GM23338 (cell line): ENCODE measurements around the gene HTR7. TPM values are rescaled to one million over a fixed set of nuclear protein-coding genes. Genes with fewer than 3 reads are reported as not detected.

Experiments
- ATAC-seq: fragments of 200-7000 bp; cut with Tn5 transposase; 3 replicates; pipeline ENCODE4 v1.9.1; 2020
- DNase-seq: peaks from one replicate; pipeline ENCODE4 v3.0.0-alpha.2; 2015; ENCODE audit warnings: low spot score
- H2AFZ ChIP-seq: fragments of 200-600 bp; sonication (generic); 2 replicates; pipeline ENCODE4 v1.8.0; 2016; ENCODE audit warnings: antibody characterized with exemption, mild to moderate bottlenecking, moderate library complexity
- H3F3A ChIP-seq: fragments of 200-600 bp; sonication (generic); replicated peaks from 2 replicates; pipeline ENCODE4 v1.8.0; 2017; ENCODE audit warnings: antibody characterized with exemption, mixed run types, low read depth
- H3K27ac ChIP-seq: fragments of 200-600 bp; sonication (generic); 2 replicates; pipeline ENCODE4 v1.6.1; 2016; ENCODE audit warnings: low read depth
- H3K27me3 ChIP-seq: fragments of 200-600 bp; sonication (generic); 2 replicates; pipeline ENCODE4 v1.8.0; 2016; ENCODE audit warnings: mild to moderate bottlenecking, mixed run types, moderate library complexity; ENCODE audit not compliant: insufficient read depth
- H3K36me3 ChIP-seq: fragments of 200-600 bp; sonication (generic); 2 replicates; pipeline ENCODE4 v1.8.0; 2016; ENCODE audit warnings: mild to moderate bottlenecking; ENCODE audit not compliant: insufficient read depth
- H3K4me1 ChIP-seq: fragments of 200-600 bp; sonication (generic); 2 replicates; pipeline ENCODE4 v1.8.0; 2016; ENCODE audit warnings: mild to moderate bottlenecking, moderate library complexity; ENCODE audit not compliant: insufficient read depth
- H3K4me2 ChIP-seq: fragments of 200-600 bp; sonication (generic); 2 replicates; pipeline ENCODE4 v1.7.1; 2017; ENCODE audit warnings: mixed run types
- H3K4me3 ChIP-seq: fragments of 200-600 bp; sonication (generic); 2 replicates; pipeline ENCODE4 v1.6.1; 2016; ENCODE audit warnings: mixed run types
- H3K79me2 ChIP-seq: fragments of 200-600 bp; sonication (generic); replicated peaks from 2 replicates; pipeline ENCODE4 v1.8.0; 2017; ENCODE audit warnings: mild to moderate bottlenecking; ENCODE audit not compliant: insufficient read depth
- H3K9me2 ChIP-seq: fragments of 200-600 bp; sonication (generic); 2 replicates; pipeline ENCODE4 v1.8.0; 2017; ENCODE audit not compliant: insufficient read depth
- H4K20me1 ChIP-seq: fragments of 200-600 bp; sonication (generic); replicated peaks from 2 replicates; pipeline ENCODE4 v1.8.0; 2017; ENCODE audit warnings: mild to moderate bottlenecking; ENCODE audit not compliant: insufficient read depth
- H3K27ac Mint-ChIP-seq: 2 replicates; pipeline ENCODE4 v1.8.0; 2020; ENCODE audit warnings: inconsistent platforms, mild to moderate bottlenecking, moderate library complexity, mixed read lengths
- H3K27me3 Mint-ChIP-seq: 3 replicates; pipeline ENCODE4 v1.8.0; 2022; ENCODE audit warnings: low read depth, mild to moderate bottlenecking, moderate library complexity, mixed read lengths, inconsistent platforms; ENCODE audit not compliant: insufficient read depth, poor library complexity
- H3K36me3 Mint-ChIP-seq: 3 replicates; pipeline ENCODE4 v1.8.0; 2021; ENCODE audit warnings: low read depth, mild to moderate bottlenecking, inconsistent platforms, moderate library complexity, mixed read lengths
- H3K4me1 Mint-ChIP-seq: 3 replicates; pipeline ENCODE4 v1.8.0; 2020; ENCODE audit warnings: mild to moderate bottlenecking, inconsistent platforms, mixed read lengths
- H3K4me3 Mint-ChIP-seq: 3 replicates; pipeline ENCODE4 v1.8.0; 2021; ENCODE audit warnings: moderate library complexity, mild to moderate bottlenecking, inconsistent platforms, mixed read lengths
- H3K9me3 Mint-ChIP-seq: 3 replicates; pipeline ENCODE4 v1.8.0; 2020; ENCODE audit warnings: moderate library complexity, mild to moderate bottlenecking, inconsistent platforms, mixed read lengths
- CTCF ChIP-seq, 2 experiments: fragments of 200-600 bp in 1 of 2; sonication (generic) in 1 of 2; conservative IDR thresholded peaks; 2 replicates each; pipeline versions ENCODE4 v1.5.1 to v1.6.1; 2016 to 2017; ENCODE audit warnings: antibody characterized with exemption in 2 of 2, low read depth in 2 of 2, mild to moderate bottlenecking in 2 of 2, moderate library complexity in 1 of 2
- ETS1 ChIP-seq: IDR thresholded peaks from 2 replicates; pipeline ENCODE4 v1.6.1; 2016; ENCODE audit warnings: antibody characterized with exemption
- EZH2 ChIP-seq: fragments of 200-600 bp; sonication (generic); IDR thresholded peaks from one replicate; pipeline ENCODE4 v1.8.0; 2017; ENCODE audit warnings: antibody characterized with exemption, mild to moderate bottlenecking, low read depth; ENCODE audit not compliant: unreplicated experiment
- JUNB ChIP-seq: IDR thresholded peaks from one replicate; pipeline ENCODE4 v1.6.1; 2016; ENCODE audit warnings: antibody characterized with exemption; ENCODE audit not compliant: unreplicated experiment
- NANOG ChIP-seq: IDR thresholded peaks from 2 replicates; pipeline ENCODE4 v1.6.1; 2016; ENCODE audit warnings: antibody characterized with exemption, borderline replicate concordance
- STAT1 ChIP-seq: IDR thresholded peaks from one replicate; pipeline ENCODE4 v1.6.1; 2016; ENCODE audit warnings: antibody characterized with exemption; ENCODE audit not compliant: unreplicated experiment
- ZNF114 ChIP-seq: fragments of 250-450 bp; sonication (Bioruptor Pico); IDR thresholded peaks from 2 replicates; pipeline ENCODE4 v1.5.0; 2020; ENCODE audit warnings: mild to moderate bottlenecking, moderate library complexity
- ZNF331 ChIP-seq: fragments of 250-450 bp; sonication (Bioruptor Pico); IDR thresholded peaks from 2 replicates; pipeline ENCODE4 v1.5.0; 2020; ENCODE audit warnings: low read depth, mild to moderate bottlenecking, moderate library complexity
- ZNF462 ChIP-seq: fragments of 250-450 bp; sonication (Bioruptor Pico); IDR thresholded peaks from 2 replicates; pipeline ENCODE4 v1.5.0; 2020; ENCODE audit warnings: mild to moderate bottlenecking, moderate library complexity
- polyA plus RNA-seq: library from polyadenylated mRNA; unstranded; fragments of >200 nt; fragmentation: Nextera tagmentation; extraction: Ambion mirVana; gene quantifications from 2 replicates; pipeline ENCODE4 v1.2.1, GENCODE V29; 2016
- total RNA-seq: library from RNA; depleted of rRNA; stranded (reverse); fragments of >200 nt; shearing (Covaris generic); gene quantifications from 2 replicates; pipeline ENCODE4 v1.2.3, GENCODE V29; 2014

HTR7 gene
- total and polyA plus RNA-seq, 2 experiments from 2014 or later = 7.0 to 42.2 TPM

- H3K9me3 Mint-ChIP-seq = no peaks in the 10 kb centered on the region
- Histone ChIP-seq H4K20me1 (no peaks in the 10 kb centered on the region), H3K79me2 (no peaks in the 10 kb centered on the region), H3K9me2 (no peaks in the 10 kb centered on the region), H3K36me3 (no peaks in the 10 kb centered on the region), H3F3A (no peaks in the 10 kb centered on the region), H2AFZ (no peak overlapping the region), H3K4me1 (no peaks in the 10 kb centered on the region; the same call in 1 of the 2 replicates), H3K27ac (no peak overlapping the region), H3K4me3 (no peak overlapping the region), H3K27me3 (no peaks in the 10 kb centered on the region), H3K4me2 (no peak overlapping the region)
- no peak overlapping the region for H3K27ac Mint-ChIP-seq
- H3K36me3 Mint-ChIP-seq = no peaks in the 10 kb centered on the region
- no peak for ATAC-seq
- DNase-seq = no peak
- TF ChIP-seq JUNB = no peak
- peaks cover 8% of the 10 kb centered on the region; the same call in 2 of the 3 replicates for H3K4me1 Mint-ChIP-seq
- peaks cover 2% of the 10 kb centered on the region for H3K27me3 Mint-ChIP-seq
- no peak overlapping the region for H3K4me3 Mint-ChIP-seq
Observed at GRCh38 chr10:90707657-90708056, 150.2 kb downstream of the HTR7 start.

GRCh38 chr10:90701428-90701827 lies 156.4 kb downstream of the HTR7 start:
- no peaks in the 10 kb centered on the region for H3K79me2 ChIP-seq
- Mint-ChIP-seq H3K27ac (no peak overlapping the region), H3K36me3 (no peaks in the 10 kb centered on the region), H3K27me3 (no peaks in the 10 kb centered on the region), H3K9me3 (0 out of 3 replicates have a peak, but pooled peaks cover 2% of the 10 kb centered on the region), H3K4me1 (no peaks in the 10 kb centered on the region), H3K4me3 (no peak overlapping the region)
- H3K27ac ChIP-seq = no peak overlapping the region
- H3F3A ChIP-seq = no peaks in the 10 kb centered on the region
- H3K4me3 ChIP-seq = no peak overlapping the region
- no peaks in the 10 kb centered on the region for H4K20me1 ChIP-seq
- no peaks in the 10 kb centered on the region for H3K36me3 ChIP-seq
- no peak overlapping the region for H3K4me2 ChIP-seq
- no peak for ATAC-seq
- no peaks in the 10 kb centered on the region for H3K27me3 ChIP-seq
- no peak overlapping the region for H2AFZ ChIP-seq
- TF ChIP-seq NANOG (no peak), ZNF114 (no peak), JUNB (no peak), EZH2 (no peak), ZNF462 (CRISPR knock-in tag) (no peak), STAT1 (no peak), ZNF331 (CRISPR knock-in tag) (no peak), CTCF (conservative IDR thresholded peaks at IDR 0.05; ENCODE audit: low read depth in 2 of 2) (no peak), ETS1 (no peak)
- no peaks in the 10 kb centered on the region for H3K4me1 ChIP-seq
- H3K9me2 ChIP-seq = peaks cover 11% of the 10 kb centered on the region; the same call in 1 of the 2 replicates
- DNase-seq = no peak
